NCI-H748 (cell line): ENCODE measurements around the gene DIP2A.

Experiments used
- DNase-seq: peaks from one replicate; lab custom pipeline; 2025; ENCODE audit not compliant: unreplicated experiment; lab: John Stamatoyannopoulos, UW

Gene DIP2A

DNA sequence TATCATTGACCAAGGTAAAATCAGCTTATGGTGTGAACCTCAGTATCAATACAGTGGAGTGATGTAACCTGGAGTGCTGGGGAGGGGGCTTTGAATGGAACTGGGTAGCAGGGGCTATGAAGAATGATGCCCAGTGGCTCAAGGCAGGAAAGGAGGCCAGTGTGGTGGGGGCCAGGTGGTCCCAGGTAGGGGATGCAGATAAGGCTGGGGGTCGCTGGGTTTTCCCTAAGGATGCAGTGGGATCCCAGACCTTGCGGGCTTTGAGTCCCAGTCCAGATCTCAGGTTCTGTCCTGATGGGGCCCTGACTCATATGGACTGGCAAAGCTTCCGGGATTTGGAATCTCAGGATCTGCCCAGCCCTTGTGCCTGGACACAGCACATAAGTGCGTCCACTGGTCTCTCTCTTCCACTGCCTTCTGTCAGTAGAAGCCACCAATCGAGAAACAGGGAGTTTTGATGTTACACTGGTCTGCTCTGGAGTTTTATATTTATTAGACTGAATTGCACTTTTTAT lies 94.2 kb downstream of the DIP2A start:
- no peak for DNase-seq

DNA sequence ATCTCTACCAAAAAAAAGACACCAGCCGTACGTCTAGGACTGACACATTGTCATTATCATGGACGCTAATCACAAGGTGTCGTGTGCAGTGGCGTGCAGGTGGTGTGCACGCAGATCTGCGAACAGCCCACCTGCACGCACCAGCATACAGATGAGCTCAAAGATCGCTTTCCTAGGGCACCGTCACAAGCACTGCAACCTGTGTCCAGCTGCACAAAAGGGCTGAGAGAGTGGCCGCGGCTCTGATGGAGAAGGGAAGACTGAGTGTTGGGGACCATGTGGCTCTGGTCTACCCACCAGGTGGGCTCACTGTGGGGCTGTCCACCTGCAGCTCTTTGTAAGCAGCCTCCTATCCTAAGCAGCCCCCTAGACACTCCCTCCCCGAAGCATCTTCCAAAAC lies 95.3 kb downstream of the DIP2A start:
- DNase-seq: no peak

- DNase-seq: no peak
Observed at GRCh38 chr21:46554431-46555224, 95.9 kb downstream of the DIP2A start.

DNA sequence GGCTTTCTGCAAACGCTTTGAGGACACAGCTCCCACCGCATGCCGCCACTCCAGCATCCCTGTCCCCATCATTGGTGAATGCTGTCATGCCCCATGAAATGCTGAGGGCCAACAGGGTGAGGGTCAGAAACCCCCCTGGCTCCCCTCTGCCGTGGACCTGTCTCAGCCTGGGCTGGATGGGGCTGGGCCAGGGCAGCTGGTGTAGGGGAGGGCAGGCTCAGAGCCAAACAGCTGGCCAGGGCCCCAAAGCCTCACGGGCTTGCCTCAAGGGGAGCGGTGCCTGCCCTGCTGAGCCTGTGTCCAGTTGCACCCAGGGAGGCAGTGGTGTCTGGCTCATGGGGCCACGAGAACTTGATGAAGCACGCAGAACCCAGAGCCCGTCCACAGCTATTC lies 96.5 kb downstream of the DIP2A start:
- DNase-seq: no peak

- DNase-seq: no peak
Observed at GRCh38 chr21:46555678-46556077, 97.0 kb downstream of the DIP2A start.

DNA sequence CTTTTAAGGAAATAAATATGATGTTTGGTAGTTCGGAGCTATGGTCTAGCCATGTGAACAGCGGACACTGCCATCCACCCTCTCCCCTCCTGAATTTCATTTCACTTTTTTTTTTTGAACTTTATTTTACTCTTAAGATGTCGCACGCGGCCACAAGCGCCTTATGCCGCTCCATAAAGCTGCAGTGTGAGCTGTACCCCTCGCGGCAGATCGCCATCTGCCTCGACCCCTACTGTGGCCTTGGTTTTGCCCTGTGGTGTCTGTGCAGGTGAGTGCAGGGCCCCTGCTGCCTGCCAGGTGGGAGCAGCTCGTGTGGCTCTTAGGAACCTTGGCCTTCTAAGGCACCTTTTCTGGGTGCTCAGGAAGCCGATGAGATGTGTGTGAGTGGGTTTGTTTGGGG lies 98.1 kb downstream of the DIP2A start:
- no peak for DNase-seq

GRCh38 chr21:46557469-46557868 lies 98.8 kb downstream of the DIP2A start:
- no peak for DNase-seq

- no peak for DNase-seq
Observed at GRCh38 chr21:46557919-46558392, 99.3 kb downstream of the DIP2A start.

GRCh38 chr21:46559291-46559983 lies 100.7 kb downstream of the DIP2A start:
- DNase-seq: no peak

GRCh38 chr21:46560568-46561444 lies 102.1 kb downstream of the DIP2A start:
- DNase-seq: no peak

DNA sequence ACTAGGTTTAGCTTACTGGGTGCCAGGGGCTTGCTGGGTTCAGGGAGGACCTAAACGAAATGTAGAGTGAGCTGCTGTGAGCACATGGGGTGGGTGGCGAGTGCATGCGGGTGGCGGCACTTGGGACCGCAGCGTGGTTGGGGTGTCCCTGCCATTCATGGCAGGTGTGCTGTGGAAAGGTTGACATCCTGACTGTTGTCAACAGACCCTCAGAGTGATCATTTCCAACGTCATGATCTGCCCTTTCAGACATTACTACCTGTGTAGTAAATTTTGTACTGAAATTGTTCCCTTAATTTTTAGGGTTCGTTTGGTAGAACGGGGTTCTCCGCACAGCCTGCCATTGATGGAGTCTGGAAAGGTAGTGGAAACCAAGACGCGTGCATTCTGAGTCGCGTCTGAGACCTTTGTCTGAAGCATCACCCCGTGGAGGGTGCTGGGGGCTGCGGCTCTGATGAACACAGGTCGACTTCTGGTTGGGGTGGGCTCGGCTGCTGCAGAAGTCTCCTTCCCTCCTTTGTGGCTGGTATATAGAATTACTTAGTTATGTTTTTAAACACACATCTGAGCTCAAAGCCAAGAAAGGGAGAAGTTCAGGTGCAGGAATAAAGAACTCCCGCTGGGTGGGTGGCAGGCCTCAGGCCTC lies 102.9 kb downstream of the DIP2A start:
- DNase-seq: no peak

GRCh38 chr21:46562472-46562871 lies 103.8 kb downstream of the DIP2A start:
- DNase-seq: no peak

GRCh38 chr21:46562964-46563607 lies 104.4 kb downstream of the DIP2A start:
- DNase-seq: no peak

DNA sequence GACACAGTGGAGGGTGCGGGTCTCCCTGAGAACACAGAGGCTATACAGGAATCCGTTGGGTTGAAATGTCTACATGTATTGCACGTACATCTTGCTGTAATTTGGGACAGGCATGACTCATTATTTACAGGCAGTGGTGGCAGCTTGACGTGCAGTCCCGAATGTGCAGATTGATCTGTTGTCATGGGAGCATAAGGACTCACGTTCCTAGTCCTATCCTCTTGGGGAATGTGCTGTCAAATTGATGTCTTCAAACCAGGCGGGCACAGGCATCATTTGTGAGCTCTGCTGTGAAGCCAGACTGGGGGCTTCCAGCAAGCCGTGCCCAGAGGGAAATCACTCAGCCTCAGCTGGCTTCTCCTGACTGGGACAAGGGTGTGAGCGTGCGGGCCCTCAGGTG lies 105.7 kb downstream of the DIP2A start:
- no peak for DNase-seq

DNA sequence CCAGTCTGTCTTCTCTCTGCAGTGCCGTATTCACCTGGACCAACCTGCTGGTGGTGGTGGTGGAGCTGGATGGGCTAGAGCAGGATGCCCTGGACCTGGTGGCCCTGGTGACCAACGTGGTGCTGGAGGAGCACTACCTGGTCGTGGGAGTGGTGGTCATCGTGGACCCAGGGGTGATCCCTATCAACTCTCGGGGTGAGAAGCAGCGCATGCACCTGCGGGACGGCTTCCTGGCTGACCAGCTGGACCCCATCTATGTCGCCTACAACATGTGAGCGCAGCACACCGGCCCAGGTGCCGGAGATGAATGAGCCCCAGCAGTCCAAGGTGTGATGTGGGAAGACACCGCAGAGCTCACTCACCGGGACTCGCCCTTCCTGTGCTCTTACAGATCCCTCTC lies 108.7 kb downstream of the DIP2A start:
- no peak for DNase-seq

DNA sequence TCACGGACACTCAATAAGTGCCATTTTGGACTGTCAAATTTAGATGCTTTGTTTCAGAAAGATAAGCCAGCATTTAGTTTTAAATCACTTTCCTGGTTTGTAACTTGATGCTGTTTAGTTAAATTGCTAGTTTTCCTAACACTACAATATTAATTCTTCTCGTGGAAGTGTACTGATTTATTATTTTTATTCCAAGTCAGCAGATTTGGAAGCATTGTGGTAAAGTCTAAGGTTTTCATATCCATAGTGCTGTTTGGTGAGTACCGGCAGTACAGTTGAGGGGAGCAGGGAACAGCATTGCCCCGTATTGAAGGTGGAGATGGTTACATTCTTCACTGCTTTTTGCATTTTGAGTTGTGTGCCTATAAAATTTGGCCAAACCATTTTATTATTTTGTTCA lies 109.9 kb downstream of the DIP2A start:
- no peak for DNase-seq

GRCh38 chr21:46569081-46569480 lies 110.4 kb downstream of the DIP2A start:
- no peak for DNase-seq

DNA sequence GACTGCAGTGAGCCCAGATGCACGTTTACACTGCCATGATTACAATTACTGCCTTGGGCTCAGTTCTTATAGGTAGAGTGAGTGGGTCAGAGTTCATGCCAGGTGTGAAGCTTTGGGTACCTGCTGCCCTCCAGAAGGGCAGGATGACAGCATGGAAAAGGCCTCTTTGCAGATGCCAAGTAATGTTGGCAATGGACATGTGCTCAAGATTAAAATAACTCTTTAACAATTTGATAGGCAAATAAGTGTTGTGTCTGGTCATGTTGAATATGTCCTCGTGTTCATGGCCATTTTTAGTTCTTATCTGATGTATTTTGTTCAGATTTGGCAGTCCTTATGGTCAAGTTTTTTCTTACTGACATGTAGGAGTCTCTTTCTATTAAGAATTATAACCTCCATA lies 111.4 kb downstream of the DIP2A start:
- no peak for DNase-seq

GRCh38 chr21:46570631-46571030 lies 111.9 kb downstream of the DIP2A start:
- no peak for DNase-seq

DNA sequence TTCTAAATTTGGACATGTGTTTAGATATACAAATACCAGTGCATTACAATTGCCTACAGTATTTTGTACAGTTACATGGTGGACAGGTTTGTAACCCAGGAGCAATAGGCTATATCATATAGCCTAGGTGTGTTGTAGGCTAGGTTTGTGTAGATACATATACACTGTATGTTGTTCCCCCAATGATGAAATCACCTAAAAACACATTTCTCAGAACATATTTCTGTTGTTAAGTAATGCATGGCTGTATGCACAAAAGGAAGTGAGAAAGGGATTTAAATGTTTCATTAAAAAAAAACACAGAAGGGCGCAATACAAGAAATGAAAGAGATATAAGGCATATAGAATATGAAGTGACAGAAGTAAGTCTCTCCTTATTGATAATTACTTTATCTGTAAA lies 114.2 kb downstream of the DIP2A start:
- no peak for DNase-seq
